Choroid plexus epithelial cell (primary cell): ENCODE results near the gene FAM83G.
"Not testable (repeated sequence)": the region's sequence is repeated elsewhere in the genome, so short reads cannot be mapped to it uniquely, and the experiment has no call there.

Experiments
- DNase-seq: peaks from one replicate; pipeline ENCODE4 v3.0.0-alpha.2; 2010; ENCODE audit warnings: low read depth
- H3K4me3 ChIP-seq: 2 replicates; pipeline ENCODE4 v1.5.1; 2011; ENCODE audit warnings: low read depth, mild to moderate bottlenecking, control low read depth, low read length, moderate library complexity
- CTCF ChIP-seq: conservative IDR thresholded peaks from 2 replicates; pipeline ENCODE4 v1.5.1; 2011; ENCODE audit warnings: low read depth, mild to moderate bottlenecking, control low read depth, inconsistent platforms, low read length, moderate library complexity

Gene FAM83G

GRCh38 chr17:18937981-18938691 lies 66.4 kb downstream of the FAM83G start:
- TF ChIP-seq CTCF, result no peak
- H3K4me3 ChIP-seq, result no peak overlapping the region
- peak; percentile 42 for DNase-seq

- no peak overlapping the region for H3K4me3 ChIP-seq
- TF ChIP-seq CTCF, result no peak
- no peak for DNase-seq
Measured at GRCh38 chr17:18933102-18934058, 71.2 kb downstream of the FAM83G start.

GRCh38 chr17:18932360-18933055 lies 72.1 kb downstream of the FAM83G start:
- TF ChIP-seq CTCF, result no peak
- no peak overlapping the region for H3K4me3 ChIP-seq
- no peak for DNase-seq

GRCh38 chr17:18928628-18929125 lies 75.9 kb downstream of the FAM83G start:
- no peak overlapping the region for H3K4me3 ChIP-seq
- no peak for TF ChIP-seq CTCF

GRCh38 chr17:18925187-18925586 lies 79.4 kb downstream of the FAM83G start:
- no peak for TF ChIP-seq CTCF
- no peak overlapping the region for H3K4me3 ChIP-seq
- DNase-seq, result no peak

More at GRCh38 chr17:18928628-18929125, 75.9 kb downstream of the FAM83G start:
- DNase-seq, result no peak

DNA sequence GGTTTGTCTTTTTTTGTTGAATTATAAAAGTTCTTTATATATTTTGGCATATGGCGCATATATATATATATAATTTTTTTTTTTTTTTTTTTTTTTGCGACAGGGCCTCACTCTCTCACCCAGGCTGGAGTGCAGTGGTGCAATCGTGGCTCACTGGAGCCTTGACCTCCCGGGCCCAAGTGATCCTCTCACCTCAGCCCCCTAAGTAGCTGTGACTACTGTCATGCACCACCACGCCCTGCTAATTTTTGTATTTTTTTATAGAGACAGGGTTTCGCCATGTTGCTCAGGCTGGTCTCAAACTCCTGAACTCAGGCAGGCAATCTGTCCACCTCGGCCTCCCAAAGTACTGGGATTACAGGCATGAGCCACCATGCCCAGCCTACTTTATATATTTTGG lies 82.0 kb downstream of the FAM83G start:
- H3K4me3 ChIP-seq, DNase-seq: not testable (repeated sequence)
